Endothelial cell of umbilical vein (primary cell): Measurements from ENCODE around the gene SEMA4D. TPM values are rescaled to one million over a fixed set of nuclear protein-coding genes. Genes with fewer than 3 reads are reported as not detected.

Source experiments
- BruUV-seq: library from RNA; stranded (reverse); fragments of 400-500 nt; replicated peaks from 2 replicates; lab custom pipeline; 2021; lab: Mats Ljungman, UMichigan
- CTCF ChIA-PET: fragments of 300-600, 350-600 bp; sonication (Branson Sonifier 250); formaldehyde crosslinking; loops from one replicate; lab custom pipeline; 2021; ENCODE audit warnings: antibody characterized with exemption, inconsistent platforms; lab: Charles Lee
- POLR2A ChIA-PET: fragments of 300-600, 350-600 bp; sonication (Branson Sonifier 250); formaldehyde crosslinking; loops from one replicate; lab custom pipeline; 2021; ENCODE audit warnings: antibody characterized with exemption, inconsistent platforms; lab: Charles Lee
- DNase-seq: peaks from one replicate; pipeline ENCODE4 v3.0.0-alpha.2; 2011; ENCODE audit warnings: low read depth, low spot score
- FAIRE-seq: peaks from 2 replicates; lab custom pipeline; 2011; peaks lifted over from hg19 to GRCh38; lab: Jason Lieb, UNC
- H2AFZ ChIP-seq: 2 replicates; pipeline ENCODE4 v1.6.0; 2012; ENCODE audit warnings: low read depth, low read length, control low read depth, inconsistent platforms
- H3K27ac ChIP-seq: 2 replicates; pipeline ENCODE4 v1.5.1; 2011; ENCODE audit warnings: low read depth, mild to moderate bottlenecking, control low read depth, low read length, moderate library complexity; ENCODE audit not compliant: insufficient read depth
- H3K27me3 ChIP-seq, 2 experiments: 2 replicates each; pipeline versions ENCODE4 v1.6.0 to v1.6.1; 2011; ENCODE audit warnings: low read length in 2 of 2, mixed read lengths in 1 of 2; ENCODE audit not compliant: control insufficient read depth in 2 of 2, insufficient read depth in 2 of 2
- H3K36me3 ChIP-seq, 2 experiments: 2 replicates in 1 of 2; 3 replicates in 1 of 2; pipeline ENCODE4 v1.5.1; 2011; ENCODE audit warnings: low read length in 2 of 2, mild to moderate bottlenecking in 1 of 2, moderate library complexity in 1 of 2; ENCODE audit not compliant: control insufficient read depth in 2 of 2, insufficient read depth in 2 of 2; ENCODE audit errors: extremely low read depth in 1 of 2
- H3K4me1 ChIP-seq: 3 replicates; pipeline ENCODE4 v1.5.1; 2011; ENCODE audit warnings: mild to moderate bottlenecking, low read length; ENCODE audit not compliant: control insufficient read depth, insufficient read depth; ENCODE audit errors: extremely low read depth
- H3K4me2 ChIP-seq: 2 replicates; pipeline ENCODE4 v1.6.1; 2011; ENCODE audit warnings: low read length, control low read depth, mixed read lengths; ENCODE audit not compliant: insufficient read depth
- H3K4me3 ChIP-seq, 3 experiments: fragments of 200-600 bp in 1 of 3; sonication (generic), shearing (Covaris generic) in 1 of 3; replicated peaks in 1 of 3; 2 replicates each; pipeline ENCODE4 v1.5.1; 2011 to 2016; ENCODE audit warnings: control low read depth in 3 of 3, low read length in 3 of 3, mild to moderate bottlenecking in 2 of 3, inconsistent platforms in 1 of 3, low read depth in 1 of 3, moderate library complexity in 1 of 3; ENCODE audit not compliant: insufficient read depth in 1 of 3
- H3K79me2 ChIP-seq: 2 replicates; pipeline ENCODE4 v1.6.0; 2012; ENCODE audit warnings: low read length, inconsistent platforms; ENCODE audit not compliant: control insufficient read depth, insufficient read depth
- H3K9ac ChIP-seq: replicated peaks from 2 replicates; pipeline ENCODE3; 2011; ENCODE audit warnings: low read length, control low read depth; ENCODE audit not compliant: insufficient read depth; ENCODE audit errors: extremely low read depth
- H3K9me1 ChIP-seq: replicated peaks from 3 replicates; pipeline ENCODE4 v1.6.0; 2011; ENCODE audit warnings: mild to moderate bottlenecking, low read length; ENCODE audit not compliant: control insufficient read depth, insufficient read depth; ENCODE audit errors: extremely low read depth
- H3K9me3 ChIP-seq: replicated peaks from 2 replicates; pipeline ENCODE4 v1.5.1; 2012; ENCODE audit warnings: low read length, inconsistent platforms; ENCODE audit not compliant: control insufficient read depth, insufficient read depth
- H4K20me1 ChIP-seq: replicated peaks from 2 replicates; pipeline ENCODE3; 2011; ENCODE audit warnings: mild to moderate bottlenecking, low read length; ENCODE audit not compliant: control insufficient read depth, insufficient read depth; ENCODE audit errors: extremely low read depth
- CTCF ChIP-seq, 2 donors: IDR thresholded peaks; 1 replicate in 1 of 2; 2 replicates in 1 of 2; pipeline ENCODE4 v1.5.1; 2011; ENCODE audit warnings: low read length in 2 of 2, mild to moderate bottlenecking in 2 of 2, moderate library complexity in 2 of 2, control low read depth in 1 of 2, inconsistent platforms in 1 of 2, low read depth in 1 of 2; ENCODE audit not compliant: insufficient read depth in 1 of 2; ENCODE audit errors: extremely low read depth in 1 of 2
- EZH2 ChIP-seq: IDR thresholded peaks from 2 replicates; pipeline ENCODE4 v1.6.1; 2012; ENCODE audit warnings: borderline replicate concordance, low read depth, mild to moderate bottlenecking, moderate library complexity, low read length, inconsistent platforms; ENCODE audit not compliant: severe bottlenecking
- MAX ChIP-seq: IDR thresholded peaks from 2 replicates; pipeline ENCODE4 v1.6.1; 2011; ENCODE audit not compliant: insufficient read depth, insufficient read length
- POLR2AphosphoS5 ChIP-seq: IDR thresholded peaks from 2 replicates; pipeline ENCODE4 v1.6.1; 2012; ENCODE audit warnings: low read depth, mild to moderate bottlenecking, control low read depth, low read length, moderate library complexity; ENCODE audit not compliant: insufficient read depth
- dilution Hi-C: fragments of 300-500 bp; cut with MboI; formaldehyde crosslinking; loops from one replicate; pipeline ENCODE4 v1.15.0; 2019; ENCODE audit warnings: low sequenced_read_pairs; ENCODE audit not compliant: extremely low pct_ligation_motif_present
- intact Hi-C: fragments of 100-400 bp; cut with micrococcal nuclease; formaldehyde crosslinking; loops from one replicate; pipeline ENCODE4 v1.10.0; 2022
- polyA plus RNA-seq, 4 experiments: library from polyadenylated mRNA; depleted of rRNA in 3 of 4; stranded (reverse) in 3 of 4; unstranded in 1 of 4; fragments of >200 nt; gene quantifications; 2 replicates each; pipeline versions ENCODE4 v1.2.1 to v1.2.3, GENCODE V29; 2011 to 2012; ENCODE audit warnings: missing spikeins in 1 of 4
- total RNA-seq: library from RNA; stranded (reverse); gene quantifications from 2 replicates; pipeline ENCODE4 v1.2.3, GENCODE V29; 2021

Gene SEMA4D
- total and polyA plus RNA-seq, 2 donors (not counting 3 experiments of a cell fraction or from before 2014, with no cell fraction given), result 3.9 to 15.7 TPM

- DNase-seq (no peak), FAIRE-seq (no peak)
- TF ChIP-seq EZH2 (no peak), POLR2AphosphoS5 (no peak), CTCF (IDR thresholded peaks at IDR 0.05; ENCODE audit: extremely low read depth in 1 of 2, insufficient read depth in 1 of 2, low read depth in 1 of 2, low read length in 2 of 2) (no peak), MAX (no peak)
- H4K20me1 ChIP-seq, result no peaks in the 10 kb centered on the region
- no peaks in the 10 kb centered on the region for H3K9me1 ChIP-seq
- H3K27ac ChIP-seq, result no peak overlapping the region
- no peak overlapping the region for H3K9ac ChIP-seq
- no TSS peak for BruUV-seq
- intact Hi-C loops, result no loop called here
- POLR2A ChIA-PET, result no interaction called here
- H3K4me3 ChIP-seq, result no peak overlapping the region
- dilution Hi-C loops, result no loop called here
- H3K79me2 ChIP-seq, result no peaks in the 10 kb centered on the region
- no peak overlapping the region for H3K4me2 ChIP-seq
- CTCF ChIA-PET, result interaction anchor here (0.9 to 1.6 kb wide), 2 partner anchors 9 to 16 kb away, joined by 3 to 4 read pairs; no protein-coding TSS in a partner anchor
- no peaks in the 10 kb centered on the region for H3K9me3 ChIP-seq
- no peaks in the 10 kb centered on the region for H3K27me3 ChIP-seq
- no peaks in the 10 kb centered on the region for H3K4me1 ChIP-seq
- no peak overlapping the region for H2AFZ ChIP-seq
- no peaks in the 10 kb centered on the region for H3K36me3 ChIP-seq
Measured at GRCh38 chr9:89435071-89435823, 62.7 kb downstream of the SEMA4D start.
